ENCODE data around the gene FAM3B.
A peak's percentile ranks its signal among the peaks of the same experiment; 100 is the strongest.

The FAM3B gene

GRCh38 chr21:41280115-41280919 lies 36.3 kb upstream of the FAM3B start:
- DNase-seq: no peak
- Histone ChIP-seq H3K36me3 (replicated peaks) (no peaks in the 10 kb centered on the region), H3K27me3 (replicated peaks) (peaks cover 4% of the 10 kb centered on the region), H3K4me3 (ENCODE audit: low read depth, low read length) (no peak overlapping the region), H3K27ac (no peak overlapping the region)
- in situ Hi-C loops (cut with HindIII; ENCODE audit: low pct_ligation_motif_present, low sequenced_read_pairs): no loop called here
- no peak for TF ChIP-seq CTCF (IDR thresholded peaks at IDR 0.05; ENCODE audit: low read depth, low read length, missing control alignments)

- H3K27ac ChIP-seq: no peak overlapping the region
- H3K27me3 ChIP-seq (replicated peaks): peaks cover 4% of the 10 kb centered on the region
- no peak for DNase-seq
- no peak for TF ChIP-seq CTCF (IDR thresholded peaks at IDR 0.05; ENCODE audit: low read depth, low read length, missing control alignments)
- in situ Hi-C loops (cut with HindIII; ENCODE audit: low pct_ligation_motif_present, low sequenced_read_pairs): no loop called here
- no peaks in the 10 kb centered on the region for H3K36me3 ChIP-seq (replicated peaks)
- H3K4me3 ChIP-seq (ENCODE audit: low read depth, low read length): no peak overlapping the region
These were observed 34.2 kb upstream of the FAM3B start for GRCh38 chr21:41282412-41282811.

- no peak overlapping the region for H3K27ac ChIP-seq
- in situ Hi-C loops (cut with HindIII; ENCODE audit: low pct_ligation_motif_present, low sequenced_read_pairs): no loop called here
- TF ChIP-seq CTCF (IDR thresholded peaks at IDR 0.05; ENCODE audit: low read depth, low read length, missing control alignments): peak; percentile 81
- H3K36me3 ChIP-seq (replicated peaks): no peaks in the 10 kb centered on the region
- no peak overlapping the region for H3K4me3 ChIP-seq (ENCODE audit: low read depth, low read length)
- peaks cover 4% of the 10 kb centered on the region for H3K27me3 ChIP-seq (replicated peaks)
- peak; percentile 65 for DNase-seq
These were observed 33.3 kb upstream of the FAM3B start for GRCh38 chr21:41283211-41283818.

GRCh38 chr21:41289431-41289830 lies 27.2 kb upstream of the FAM3B start:
- Histone ChIP-seq H3K27ac (no peak overlapping the region), H3K36me3 (replicated peaks) (no peaks in the 10 kb centered on the region), H3K4me3 (ENCODE audit: low read depth, low read length) (no peak overlapping the region), H3K27me3 (replicated peaks) (no peaks in the 10 kb centered on the region)
- no peak for TF ChIP-seq CTCF (IDR thresholded peaks at IDR 0.05; ENCODE audit: low read depth, low read length, missing control alignments)
- no peak for DNase-seq
- in situ Hi-C loops (cut with HindIII; ENCODE audit: low pct_ligation_motif_present, low sequenced_read_pairs): no loop called here

GRCh38 chr21:41290106-41290799 lies 26.3 kb upstream of the FAM3B start:
- no peak for DNase-seq
- no peak overlapping the region for H3K27ac ChIP-seq
- H3K27me3 ChIP-seq (replicated peaks): no peaks in the 10 kb centered on the region
- in situ Hi-C loops (cut with HindIII; ENCODE audit: low pct_ligation_motif_present, low sequenced_read_pairs): no loop called here
- no peaks in the 10 kb centered on the region for H3K36me3 ChIP-seq (replicated peaks)
- TF ChIP-seq CTCF (IDR thresholded peaks at IDR 0.05; ENCODE audit: low read depth, low read length, missing control alignments): no peak
- H3K4me3 ChIP-seq (ENCODE audit: low read depth, low read length): no peak overlapping the region
